LoVo (cell line): ENCODE data around the gene RPS28.
A peak's percentile ranks its signal among the peaks of the same experiment; 100 is the strongest.
"Not testable (repeated sequence)": the region's sequence is repeated elsewhere in the genome, so short reads cannot be mapped to it uniquely, and the experiment has no call there.

ENCODE experiments used
- DNase-seq: peaks from one replicate; pipeline ENCODE4 v3.0.0-alpha.2; 2016; ENCODE audit warnings: low spot score

Gene RPS28

GRCh38 chr19:8320564-8321066, 681 bp upstream of the RPS28 start:
- no peak for DNase-seq

GRCh38 chr19:8321986-8322637, 816 bp downstream of the RPS28 start:
- no peak for DNase-seq

DNA sequence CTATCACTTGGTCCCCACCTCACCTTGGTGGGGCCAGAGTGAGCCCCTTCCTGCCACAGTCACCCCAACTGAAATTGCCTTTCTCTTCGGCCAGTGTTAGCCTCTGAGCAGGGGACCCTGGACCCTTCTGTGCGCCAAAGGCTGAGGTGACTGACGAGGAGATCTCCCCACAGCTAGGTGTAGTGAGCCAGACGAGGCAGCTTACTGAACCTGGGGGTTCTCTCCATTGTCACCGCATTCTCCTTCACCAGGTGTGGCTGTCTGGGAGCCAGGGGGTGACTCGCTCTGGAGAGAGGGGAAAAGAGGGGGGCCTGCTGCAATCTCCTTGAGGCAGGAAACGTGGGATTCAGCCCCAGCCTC, 1.3 kb downstream of the RPS28 start:
- DNase-seq, result no peak

GRCh38 chr19:8323781-8324185, 2.5 kb downstream of the RPS28 start:
- no peak for DNase-seq

DNA sequence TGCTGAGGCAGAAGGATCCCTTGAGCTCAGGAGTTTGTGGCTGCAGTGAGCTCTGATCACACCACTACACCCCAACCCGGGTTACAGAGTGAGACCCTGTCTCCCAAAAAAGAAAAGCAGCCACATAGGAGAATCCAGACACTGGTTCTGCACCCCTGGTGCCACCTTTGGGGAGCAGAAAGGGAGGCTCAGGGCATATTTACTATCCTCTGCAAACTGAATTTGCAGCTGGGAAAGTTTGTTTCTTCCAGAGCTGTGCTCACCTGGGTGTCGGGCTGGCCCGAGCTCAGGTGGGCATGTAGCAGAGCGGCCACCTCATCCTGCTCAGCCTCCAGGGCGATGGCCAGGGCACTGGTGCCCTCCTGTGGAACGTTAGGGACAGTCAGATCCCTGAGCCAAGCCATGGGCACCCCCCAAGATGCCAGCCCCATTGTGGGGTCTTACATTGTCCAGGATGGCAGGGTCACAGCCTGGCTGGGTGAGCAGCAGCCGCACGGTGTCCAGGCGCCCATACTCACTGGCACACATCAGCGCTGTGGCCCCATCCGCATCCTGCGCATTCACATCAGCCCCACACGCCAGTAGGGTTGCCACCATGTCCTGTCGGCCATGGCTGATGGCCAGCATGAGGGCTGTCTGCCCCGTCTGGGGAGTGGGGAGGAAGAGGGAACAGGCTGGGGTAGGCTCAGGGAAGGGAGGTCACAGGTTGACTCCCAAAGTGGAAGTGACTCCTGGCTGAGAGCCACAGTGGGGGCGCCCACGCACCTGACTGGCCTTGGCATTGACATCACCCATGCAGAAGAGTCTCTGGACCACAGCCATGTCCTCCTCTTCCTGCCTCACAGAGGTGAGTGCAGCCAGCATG, 3.1 kb downstream of the RPS28 start:
- DNase-seq, result no peak

DNA sequence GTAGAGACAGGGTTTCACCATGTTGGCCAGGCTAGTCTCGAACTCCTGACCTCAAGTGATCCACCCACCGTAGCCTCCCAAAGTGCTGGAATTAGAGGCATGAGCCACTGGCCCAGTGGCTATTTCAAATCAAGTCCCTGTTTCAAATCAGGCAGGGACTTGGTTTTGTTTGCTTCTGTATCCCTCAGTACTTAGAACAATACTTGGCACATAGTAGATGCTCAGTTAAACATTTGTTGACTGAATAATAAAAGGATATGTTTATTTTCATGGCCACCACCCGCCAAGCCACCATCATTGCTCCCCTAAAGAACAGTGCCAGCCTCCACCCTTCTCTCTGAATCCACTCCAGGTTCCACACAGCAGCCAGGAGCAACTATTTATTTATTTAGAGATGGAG, 4.2 kb downstream of the RPS28 start:
- DNase-seq, result no peak

DNA sequence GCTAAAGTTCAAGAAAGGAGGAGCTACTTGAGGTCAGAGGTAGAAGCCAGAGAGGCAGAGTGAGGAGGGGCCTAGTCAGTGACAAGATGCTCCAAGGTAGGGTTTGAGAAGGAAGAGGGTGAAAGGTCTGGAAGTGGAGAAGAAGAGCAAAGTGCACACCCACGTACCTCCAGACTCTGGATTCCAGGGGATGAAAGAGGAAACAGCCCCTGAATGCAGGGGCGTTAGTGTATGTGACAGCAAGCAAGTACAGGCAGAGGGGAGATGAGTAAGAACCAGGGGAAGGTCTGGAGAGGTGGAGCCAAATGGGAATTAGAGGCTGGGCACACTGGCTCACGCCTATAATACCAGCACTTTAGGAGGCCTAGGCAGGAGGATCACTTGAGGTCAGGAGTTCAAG, 8.7 kb downstream of the RPS28 start:
- DNase-seq, result no peak

- DNase-seq, result no peak
Observed at GRCh38 chr19:8331263-8331845, 10.1 kb downstream of the RPS28 start.

DNA sequence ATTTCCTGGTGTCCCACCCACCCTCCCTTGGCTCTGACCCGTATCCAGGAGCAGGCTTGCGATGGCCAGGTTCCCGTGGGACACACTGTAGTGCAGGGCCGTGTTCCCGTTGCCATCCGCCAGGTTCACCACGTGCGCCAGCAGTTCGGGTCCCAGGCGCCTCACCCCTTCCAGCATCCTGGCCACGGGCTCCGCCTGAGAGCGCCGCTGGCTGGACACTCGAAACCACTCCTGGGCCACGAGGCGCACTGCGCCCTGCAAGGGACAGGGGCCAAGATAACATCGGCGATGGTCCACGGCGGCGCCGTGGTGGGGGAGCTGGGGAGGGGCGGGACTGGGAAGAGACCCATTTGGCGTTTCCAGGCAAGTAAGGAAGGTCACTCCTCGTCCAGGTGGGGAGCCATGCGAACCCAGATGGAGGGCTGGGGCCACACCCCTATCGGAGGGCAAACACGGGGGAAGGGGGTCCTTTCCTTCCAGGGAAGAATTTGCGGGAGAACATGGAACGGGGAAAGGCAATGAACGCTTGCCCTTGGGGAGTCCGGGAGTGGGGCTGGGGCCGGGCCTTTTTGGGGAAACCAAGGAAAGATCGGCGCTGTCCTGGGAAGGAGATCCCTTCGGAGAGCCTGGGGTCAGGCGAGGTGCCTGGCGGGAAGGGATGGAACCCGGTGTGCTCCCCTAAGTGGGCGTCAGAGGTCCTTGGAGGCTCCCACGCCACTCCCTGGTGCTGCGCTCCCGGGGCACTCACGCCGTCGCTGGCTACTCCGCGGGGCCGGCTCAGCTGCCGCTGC, 11.9 kb downstream of the RPS28 start:
- DNase-seq, result no peak

DNA sequence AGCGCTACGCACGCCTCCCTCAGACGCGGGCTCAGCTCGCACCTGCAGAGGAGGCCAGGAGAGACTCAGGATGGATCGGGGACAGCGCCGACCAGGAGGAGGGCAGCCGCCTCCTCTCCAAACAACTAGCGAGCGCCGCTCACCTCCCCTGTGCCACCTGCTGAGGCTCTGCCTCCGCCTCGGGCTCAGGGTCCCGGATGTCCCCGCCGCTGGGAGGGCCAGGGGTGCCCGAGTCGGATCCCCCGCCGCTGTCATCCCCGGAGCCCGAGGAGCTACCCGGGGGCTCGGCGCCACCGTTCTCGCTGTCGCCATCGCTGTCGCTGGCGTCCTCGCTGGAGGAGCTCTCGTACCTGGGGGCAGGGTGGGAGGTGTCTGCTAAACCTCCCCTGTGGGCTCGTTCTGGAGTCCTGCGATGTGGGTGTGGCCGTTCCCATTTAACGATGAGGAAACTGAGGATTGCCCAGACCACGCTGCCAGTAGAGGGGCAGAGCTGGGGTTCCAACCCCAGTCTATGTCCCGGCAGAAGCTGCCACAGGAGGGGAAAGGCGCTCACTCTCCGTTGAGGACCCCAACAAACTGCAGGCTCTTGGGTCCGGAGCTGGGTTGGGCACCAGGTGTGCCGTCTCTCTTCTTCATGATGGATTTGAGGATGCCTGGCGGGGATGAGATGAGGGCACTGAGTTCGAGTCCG, 12.6 kb downstream of the RPS28 start:
- DNase-seq, result no peak

- DNase-seq, result peak; percentile 88
Observed at GRCh38 chr19:8334458-8335342, 13.4 kb downstream of the RPS28 start.

GRCh38 chr19:8335343-8336071, 14.2 kb downstream of the RPS28 start:
- no peak for DNase-seq

- no peak for DNase-seq
Observed at GRCh38 chr19:8336072-8336569, 14.8 kb downstream of the RPS28 start.

- DNase-seq, result no peak
Observed at GRCh38 chr19:8336660-8337059, 15.4 kb downstream of the RPS28 start.

DNA sequence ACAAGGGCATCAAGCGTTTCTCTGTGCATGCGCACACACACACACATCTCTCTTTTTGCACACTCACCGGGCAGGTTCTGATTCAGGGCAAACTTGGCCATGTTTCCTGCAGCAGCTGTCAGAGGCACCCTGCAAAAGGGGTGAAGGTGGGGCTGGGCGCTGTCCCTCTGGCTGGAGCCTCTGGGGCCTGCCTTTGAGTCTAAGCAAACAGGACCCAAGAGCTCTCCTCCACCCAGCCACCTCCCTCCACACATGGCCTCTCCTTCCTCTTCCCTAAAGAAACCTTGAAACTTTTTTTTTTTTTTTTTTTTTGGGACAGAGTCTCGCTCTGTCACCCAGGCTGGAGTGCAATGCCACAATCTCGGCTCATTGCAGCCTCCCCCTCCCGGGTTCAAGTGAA, 16.4 kb downstream of the RPS28 start:
- DNase-seq, result no peak

GRCh38 chr19:8338835-8339234, 17.5 kb downstream of the RPS28 start:
- DNase-seq, result no peak

DNA sequence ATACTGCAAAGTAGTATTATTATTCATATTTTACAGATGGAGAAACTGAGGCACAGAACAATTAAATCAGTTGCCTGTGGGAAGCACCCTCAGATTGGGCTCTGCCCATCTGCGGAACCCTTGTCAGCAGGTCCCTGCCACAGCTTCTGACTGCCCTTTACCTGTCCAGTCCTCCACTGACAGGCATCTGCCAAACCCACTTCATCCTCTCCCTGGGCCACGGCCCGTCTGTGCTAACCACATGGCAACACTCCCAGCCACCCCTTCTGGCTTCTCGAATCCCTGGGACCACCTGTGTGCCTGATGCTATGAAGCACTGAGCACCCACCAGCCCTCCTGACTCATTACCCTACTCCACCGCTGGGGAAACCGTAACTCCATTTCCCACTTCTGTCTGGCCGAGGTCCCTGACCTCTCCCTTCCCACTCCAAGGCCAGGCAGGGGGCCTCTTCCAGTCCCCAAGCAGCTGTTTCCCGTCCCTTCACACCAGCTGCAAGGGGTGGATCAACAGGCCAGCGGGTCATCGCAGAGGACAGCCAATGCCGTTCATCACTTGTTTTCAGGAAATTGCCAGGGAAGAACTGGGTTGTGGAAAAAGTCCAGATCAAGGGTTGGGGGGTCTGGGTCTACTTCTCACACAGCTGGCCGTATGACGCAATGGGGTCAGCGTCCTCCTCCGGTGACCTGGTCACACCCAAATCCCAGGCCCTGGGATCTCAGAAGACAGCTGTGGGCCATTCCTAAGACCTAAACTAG, 19.2 kb downstream of the RPS28 start:
- no peak for DNase-seq

DNA sequence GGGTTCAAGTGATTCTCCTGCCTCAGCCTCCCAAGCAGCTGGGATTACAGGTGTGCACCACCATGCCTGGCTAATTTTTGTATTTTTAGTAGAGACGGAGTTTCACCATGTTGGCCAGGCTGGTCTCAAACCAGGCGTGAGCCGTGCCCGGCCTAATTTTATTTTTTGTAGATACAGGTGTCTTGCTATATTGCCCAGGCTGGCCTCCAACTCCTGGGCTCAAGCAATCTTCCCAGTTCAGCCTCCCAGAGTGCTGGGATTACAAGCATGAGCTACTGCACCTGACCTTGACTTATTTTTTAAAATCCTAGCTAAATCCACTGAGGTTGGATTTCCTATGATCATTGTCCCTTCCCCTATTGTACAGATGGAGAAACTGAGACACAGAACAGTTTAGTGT, 20.2 kb downstream of the RPS28 start:
- not testable (repeated sequence) for DNase-seq

DNA sequence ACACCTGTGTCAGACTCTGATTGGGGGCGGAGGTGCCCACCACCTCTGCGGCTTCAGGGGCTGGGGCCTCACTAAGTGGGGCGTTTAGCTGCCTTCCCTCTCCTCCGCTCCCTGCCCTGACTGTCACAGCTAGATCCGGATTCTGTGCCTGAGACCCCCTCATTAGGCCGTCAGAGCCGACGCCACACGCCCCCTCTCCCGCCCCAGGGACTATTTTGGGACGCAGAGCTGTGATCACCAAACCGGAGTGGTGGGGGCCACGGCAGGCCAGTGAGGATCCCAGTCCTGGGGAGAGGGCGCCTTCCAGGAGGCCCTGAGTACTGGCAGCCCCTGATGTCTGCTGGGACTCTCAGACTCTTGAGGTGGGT, 21.0 kb downstream of the RPS28 start:
- no peak for DNase-seq
